Prostate gland (tissue), 2 donors: ENCODE results near the gene CREB3L2.

ENCODE experiments used
- POLR2A ChIP-seq: fragments of 450-650 bp; IDR thresholded peaks from one replicate; pipeline ENCODE4 v1.6.1; 2016; ENCODE audit warnings: antibody characterized with exemption, mild to moderate bottlenecking
- POLR2AphosphoS5 ChIP-seq: sonication (generic); formaldehyde crosslinking; IDR thresholded peaks from one replicate; pipeline ENCODE4 v1.6.1; 2017; ENCODE audit warnings: antibody characterized with exemption
- TF ChIP-seq, protein P1 (sequence below), 4 experiments: fragments of 200-600 bp in 2 of 4; fragments of 450-650 bp in 2 of 4; sonication (generic) in 2 of 4; IDR thresholded peaks; 1 replicate in 3 of 4; 2 replicates in 1 of 4; pipeline ENCODE4 v1.5.1; 2016 to 2019; ENCODE audit warnings: antibody characterized with exemption in 4 of 4, mild to moderate bottlenecking in 2 of 4, moderate library complexity in 2 of 4

DNA sequence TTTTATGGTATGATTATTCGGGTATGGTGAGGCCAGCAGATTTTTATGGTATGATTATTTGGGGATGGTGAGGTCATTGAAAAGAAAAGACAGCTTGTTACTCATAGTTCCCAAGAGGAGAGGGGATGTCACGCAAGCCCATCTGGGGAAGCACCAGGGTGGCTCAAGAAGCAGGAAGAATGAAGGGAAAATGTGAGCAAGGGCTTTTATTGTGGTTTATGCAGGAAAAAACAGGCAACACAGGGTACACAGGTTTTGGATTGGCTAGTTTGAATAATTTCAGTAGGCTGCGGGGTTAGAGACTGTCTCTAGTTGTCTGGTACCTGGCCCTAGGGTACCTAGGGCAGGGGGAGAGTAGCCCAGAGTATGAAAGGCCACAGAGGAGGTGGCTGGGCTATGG lies 128.4 kb downstream of the CREB3L2 start:
- TF ChIP-seq, protein P1, sequence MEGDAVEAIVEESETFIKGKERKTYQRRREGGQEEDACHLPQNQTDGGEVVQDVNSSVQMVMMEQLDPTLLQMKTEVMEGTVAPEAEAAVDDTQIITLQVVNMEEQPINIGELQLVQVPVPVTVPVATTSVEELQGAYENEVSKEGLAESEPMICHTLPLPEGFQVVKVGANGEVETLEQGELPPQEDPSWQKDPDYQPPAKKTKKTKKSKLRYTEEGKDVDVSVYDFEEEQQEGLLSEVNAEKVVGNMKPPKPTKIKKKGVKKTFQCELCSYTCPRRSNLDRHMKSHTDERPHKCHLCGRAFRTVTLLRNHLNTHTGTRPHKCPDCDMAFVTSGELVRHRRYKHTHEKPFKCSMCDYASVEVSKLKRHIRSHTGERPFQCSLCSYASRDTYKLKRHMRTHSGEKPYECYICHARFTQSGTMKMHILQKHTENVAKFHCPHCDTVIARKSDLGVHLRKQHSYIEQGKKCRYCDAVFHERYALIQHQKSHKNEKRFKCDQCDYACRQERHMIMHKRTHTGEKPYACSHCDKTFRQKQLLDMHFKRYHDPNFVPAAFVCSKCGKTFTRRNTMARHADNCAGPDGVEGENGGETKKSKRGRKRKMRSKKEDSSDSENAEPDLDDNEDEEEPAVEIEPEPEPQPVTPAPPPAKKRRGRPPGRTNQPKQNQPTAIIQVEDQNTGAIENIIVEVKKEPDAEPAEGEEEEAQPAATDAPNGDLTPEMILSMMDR (IDR thresholded peaks at IDR 0.05) = no peak
- TF ChIP-seq POLR2AphosphoS5 (no peak), POLR2A (no peak)
